ENCODE data around the gene SUGCT. TPM values are rescaled to one million over a fixed set of nuclear protein-coding genes. Genes with fewer than 3 reads are reported as not detected.

The SUGCT gene
- total RNA-seq, 1 donor from 2014 or later, result 11.9 TPM

- Mint-ChIP-seq H3K4me3 (ENCODE audit: unreplicated experiment) (no peak overlapping the region), H3K4me1 (ENCODE audit: unreplicated experiment) (peaks cover 44% of the 10 kb centered on the region), H3K27me3 (ENCODE audit: unreplicated experiment) (no peaks in the 10 kb centered on the region), H3K27ac (ENCODE audit: unreplicated experiment) (no peak overlapping the region), H3K36me3 (ENCODE audit: unreplicated experiment) (peaks cover 5% of the 10 kb centered on the region), H3K9me3 (ENCODE audit: unreplicated experiment) (peaks cover under 1% of the 10 kb centered on the region)
- no peak for TF ChIP-seq CTCF (IDR thresholded peaks at IDR 0.05)
- DNase-seq (ENCODE audit: extremely low spot score, unreplicated experiment), result no peak
Measured at GRCh38 chr7:40822861-40823260, 688.1 kb downstream of the SUGCT start.

- H3K4me1 Mint-ChIP-seq (ENCODE audit: unreplicated experiment), result peaks cover 58% of the 10 kb centered on the region
- peaks cover 5% of the 10 kb centered on the region for H3K36me3 Mint-ChIP-seq (ENCODE audit: unreplicated experiment)
- H3K9me3 Mint-ChIP-seq (ENCODE audit: unreplicated experiment), result no peaks in the 10 kb centered on the region
- no peaks in the 10 kb centered on the region for H3K27me3 Mint-ChIP-seq (ENCODE audit: unreplicated experiment)
- no peak overlapping the region for H3K4me3 Mint-ChIP-seq (ENCODE audit: unreplicated experiment)
- no peak overlapping the region for H3K27ac Mint-ChIP-seq (ENCODE audit: unreplicated experiment)
- DNase-seq (ENCODE audit: extremely low spot score, unreplicated experiment), result no peak
- no peak for TF ChIP-seq CTCF (IDR thresholded peaks at IDR 0.05)
Measured at GRCh38 chr7:40824461-40824860, 689.7 kb downstream of the SUGCT start.

GRCh38 chr7:40826411-40827221, 691.8 kb downstream of the SUGCT start:
- H3K27me3 Mint-ChIP-seq (ENCODE audit: unreplicated experiment), result no peaks in the 10 kb centered on the region
- TF ChIP-seq CTCF (IDR thresholded peaks at IDR 0.05), result no peak
- H3K36me3 Mint-ChIP-seq (ENCODE audit: unreplicated experiment), result peaks cover 3% of the 10 kb centered on the region
- peak overlapping the region; percentile 95 for H3K27ac Mint-ChIP-seq (ENCODE audit: unreplicated experiment)
- peak overlapping the region; percentile 44 for H3K4me3 Mint-ChIP-seq (ENCODE audit: unreplicated experiment)
- peaks cover 68% of the 10 kb centered on the region for H3K4me1 Mint-ChIP-seq (ENCODE audit: unreplicated experiment)
- no peak for DNase-seq (ENCODE audit: extremely low spot score, unreplicated experiment)
- H3K9me3 Mint-ChIP-seq (ENCODE audit: unreplicated experiment), result no peaks in the 10 kb centered on the region

GRCh38 chr7:40827222-40828085, 692.6 kb downstream of the SUGCT start:
- no peak for DNase-seq (ENCODE audit: extremely low spot score, unreplicated experiment)
- no peaks in the 10 kb centered on the region for H3K9me3 Mint-ChIP-seq (ENCODE audit: unreplicated experiment)
- TF ChIP-seq CTCF (IDR thresholded peaks at IDR 0.05), result no peak
- peak overlapping the region; percentile 44 for H3K4me3 Mint-ChIP-seq (ENCODE audit: unreplicated experiment)
- peak overlapping the region; percentile 95 for H3K27ac Mint-ChIP-seq (ENCODE audit: unreplicated experiment)
- H3K4me1 Mint-ChIP-seq (ENCODE audit: unreplicated experiment), result peaks cover 73% of the 10 kb centered on the region
- peaks cover 3% of the 10 kb centered on the region for H3K36me3 Mint-ChIP-seq (ENCODE audit: unreplicated experiment)
- no peaks in the 10 kb centered on the region for H3K27me3 Mint-ChIP-seq (ENCODE audit: unreplicated experiment)

Data from osteocyte (in vitro differentiated cells).